GM12892 (cell line): ENCODE results near the gene KCNIP3.

ENCODE experiments used
- DNase-seq: peaks from one replicate; pipeline ENCODE4 v3.0.0; 2011; ENCODE audit not compliant: insufficient read length
- FAIRE-seq: peaks from 2 replicates; lab custom pipeline; 2011; peaks lifted over from hg19 to GRCh38; lab: Jason Lieb, UNC
- POLR2A ChIP-seq: IDR thresholded peaks from 2 replicates; pipeline ENCODE4 v1.6.1; 2011; ENCODE audit warnings: low read depth, low read length, control low read depth
- POLR2AphosphoS5 ChIP-seq: IDR thresholded peaks from 2 replicates; pipeline ENCODE4 v1.6.1; 2011; ENCODE audit warnings: low read depth, low read length, control low read depth
- TAF1 ChIP-seq: IDR thresholded peaks from 2 replicates; pipeline ENCODE4 v1.6.1; 2011; ENCODE audit warnings: low read depth, mild to moderate bottlenecking, control low read depth, low read length, borderline replicate concordance

KCNIP3 gene

DNA sequence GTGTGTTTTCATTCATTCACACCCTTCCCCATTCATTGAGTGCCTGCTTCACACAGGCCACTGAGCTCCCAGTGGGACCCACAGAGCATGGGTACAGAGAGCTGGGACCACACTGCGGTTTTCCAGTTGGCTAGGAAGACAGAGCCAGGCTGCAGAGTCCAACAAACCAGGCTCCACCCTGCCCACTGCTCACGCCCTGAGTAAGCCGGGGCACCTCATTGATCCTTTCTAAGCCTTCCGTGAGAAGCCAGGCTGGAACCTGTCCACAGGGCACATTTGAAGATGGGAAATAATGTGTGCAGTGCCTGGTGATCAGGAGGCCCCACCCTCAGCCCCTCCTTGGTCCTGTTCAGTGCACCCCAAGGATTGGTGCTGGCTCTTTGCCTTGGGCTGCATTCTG is 13.5 kb downstream of the KCNIP3 start:
- FAIRE-seq = no peak
- no peak for DNase-seq
- TF ChIP-seq TAF1 (no peak), POLR2AphosphoS5 (no peak), POLR2A (no peak)

DNA sequence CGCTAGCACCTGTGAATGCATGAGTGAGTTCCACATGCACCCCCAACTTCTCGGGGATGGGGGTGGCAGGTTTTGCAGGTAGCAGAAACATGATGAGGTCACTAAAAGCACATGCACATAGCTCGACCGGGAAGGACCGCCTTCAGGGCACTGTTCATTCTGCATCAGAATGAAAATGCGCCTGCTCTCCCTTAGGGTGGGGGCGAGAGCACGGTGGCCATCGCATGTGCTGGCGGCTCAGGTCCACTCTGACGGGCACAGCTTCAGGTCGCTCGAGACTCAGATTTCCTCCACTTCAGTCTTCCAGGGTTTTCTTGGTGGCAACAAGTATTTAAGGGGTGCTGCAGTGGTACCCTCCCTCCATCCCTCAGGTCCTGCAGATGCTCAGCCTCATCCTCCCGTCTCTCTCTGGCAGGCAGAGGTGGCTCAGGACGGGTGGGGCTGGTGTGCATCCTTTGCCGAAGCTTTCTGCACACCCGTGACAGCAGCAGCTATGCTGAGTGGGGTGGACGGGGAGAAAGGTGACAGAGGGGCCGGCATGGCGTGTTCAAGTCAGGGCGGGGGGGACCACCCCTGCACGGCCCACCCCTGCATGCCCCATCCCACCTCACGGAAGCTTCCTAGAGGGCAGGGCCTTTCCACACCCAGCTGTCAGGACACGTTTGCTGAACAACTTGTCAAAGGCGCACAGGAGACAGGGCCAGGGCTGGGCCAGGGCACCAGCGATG is 14.8 kb downstream of the KCNIP3 start:
- FAIRE-seq (no peak), DNase-seq (no peak)
- TF ChIP-seq POLR2A (no peak), POLR2AphosphoS5 (no peak), TAF1 (no peak)

DNA sequence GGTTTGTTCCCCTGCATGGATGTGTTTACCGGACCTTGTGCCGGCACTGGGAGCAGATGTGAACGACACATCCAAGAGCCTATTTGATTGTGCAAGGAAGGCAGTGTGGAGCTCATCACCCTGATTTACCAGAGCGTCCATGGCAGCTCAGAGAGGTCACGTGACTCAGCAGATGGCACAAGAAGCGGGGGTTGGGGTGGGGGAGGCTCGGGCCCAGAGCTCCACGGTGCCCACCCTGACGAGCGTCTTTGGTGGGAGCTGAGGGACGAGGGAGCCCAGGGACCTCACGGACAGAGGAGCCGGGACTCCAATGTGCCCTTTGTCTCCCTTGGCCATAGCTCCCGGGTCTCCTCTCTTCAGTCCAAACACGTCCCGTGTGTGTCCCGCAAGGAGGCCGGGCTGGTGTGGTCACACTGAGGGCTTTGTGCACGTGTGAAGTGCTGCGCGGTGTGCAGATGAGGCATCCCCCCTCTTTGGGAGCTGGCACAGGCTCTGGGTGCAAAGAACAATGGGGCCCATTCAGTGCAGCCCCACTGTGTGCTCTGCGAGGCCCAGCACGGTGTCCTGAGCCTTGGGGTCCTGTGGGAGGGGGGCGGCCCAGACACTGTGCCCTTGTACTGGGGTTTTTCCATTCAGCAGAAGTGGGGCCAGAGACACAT is 15.5 kb downstream of the KCNIP3 start:
- DNase-seq (no peak), FAIRE-seq (no peak)
- TF ChIP-seq POLR2A = no peak
- no peak for TF ChIP-seq TAF1
- no peak for TF ChIP-seq POLR2AphosphoS5

DNA sequence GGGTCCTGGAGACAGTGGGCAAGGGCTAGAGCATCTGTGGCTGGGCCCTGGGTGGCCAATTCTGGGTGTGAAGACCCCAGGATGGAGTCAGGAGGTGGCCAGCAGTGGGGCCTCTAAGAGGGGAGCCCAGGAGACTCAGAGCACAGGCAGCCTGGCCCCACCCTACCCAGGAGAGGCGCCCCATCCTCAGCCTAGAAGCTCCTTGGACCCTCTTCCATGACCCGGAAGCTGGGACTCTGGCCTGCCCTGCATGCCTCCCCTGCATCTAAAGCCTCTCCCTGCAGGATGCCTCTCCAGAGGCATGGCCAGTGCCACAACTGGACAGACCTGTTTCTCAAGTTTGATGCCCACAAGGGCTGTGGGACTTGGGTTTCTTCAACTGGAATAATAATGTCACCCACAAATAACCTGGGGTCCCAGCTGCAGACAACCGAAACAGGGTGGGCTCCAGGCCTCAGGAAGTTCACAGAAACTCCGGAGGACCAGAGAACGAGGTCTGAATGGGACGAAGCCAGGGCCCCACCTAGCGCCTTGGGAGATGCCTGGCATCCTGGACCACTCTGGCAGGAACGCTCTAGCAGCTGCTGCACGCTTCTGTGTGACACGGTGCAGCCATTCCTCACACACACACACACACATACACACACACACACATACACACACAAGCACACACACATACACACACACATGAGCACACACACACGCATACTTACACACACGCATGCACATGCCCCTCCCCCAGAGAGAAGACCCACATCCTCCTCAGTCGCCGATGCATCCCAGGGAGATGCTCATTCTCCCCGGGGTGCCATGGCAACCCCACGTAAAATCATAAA is 16.4 kb downstream of the KCNIP3 start:
- FAIRE-seq (no peak), DNase-seq (no peak)
- TF ChIP-seq TAF1 (no peak), POLR2AphosphoS5 (no peak), POLR2A (no peak)

DNA sequence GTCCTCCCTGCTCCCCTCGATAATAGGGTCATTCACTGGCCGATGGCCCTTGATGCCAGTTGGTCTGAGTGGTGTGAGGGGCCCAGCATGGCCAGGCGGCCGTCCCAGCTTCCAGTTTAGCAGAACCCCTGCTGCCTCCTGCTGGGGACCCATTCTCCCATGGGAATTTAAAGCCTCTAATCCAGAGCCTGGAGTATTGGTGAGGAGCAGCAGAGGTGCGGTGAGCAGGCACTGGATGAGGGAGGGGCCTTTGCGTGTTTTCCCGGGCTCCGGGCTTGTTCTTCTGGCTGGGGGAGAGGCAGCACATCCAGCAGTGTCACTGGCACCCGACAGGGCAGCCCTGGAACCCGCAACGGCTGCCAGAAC is 17.4 kb downstream of the KCNIP3 start:
- FAIRE-seq = no peak
- no peak for TF ChIP-seq TAF1
- no peak for TF ChIP-seq POLR2AphosphoS5
- TF ChIP-seq POLR2A = no peak
- no peak for DNase-seq

DNA sequence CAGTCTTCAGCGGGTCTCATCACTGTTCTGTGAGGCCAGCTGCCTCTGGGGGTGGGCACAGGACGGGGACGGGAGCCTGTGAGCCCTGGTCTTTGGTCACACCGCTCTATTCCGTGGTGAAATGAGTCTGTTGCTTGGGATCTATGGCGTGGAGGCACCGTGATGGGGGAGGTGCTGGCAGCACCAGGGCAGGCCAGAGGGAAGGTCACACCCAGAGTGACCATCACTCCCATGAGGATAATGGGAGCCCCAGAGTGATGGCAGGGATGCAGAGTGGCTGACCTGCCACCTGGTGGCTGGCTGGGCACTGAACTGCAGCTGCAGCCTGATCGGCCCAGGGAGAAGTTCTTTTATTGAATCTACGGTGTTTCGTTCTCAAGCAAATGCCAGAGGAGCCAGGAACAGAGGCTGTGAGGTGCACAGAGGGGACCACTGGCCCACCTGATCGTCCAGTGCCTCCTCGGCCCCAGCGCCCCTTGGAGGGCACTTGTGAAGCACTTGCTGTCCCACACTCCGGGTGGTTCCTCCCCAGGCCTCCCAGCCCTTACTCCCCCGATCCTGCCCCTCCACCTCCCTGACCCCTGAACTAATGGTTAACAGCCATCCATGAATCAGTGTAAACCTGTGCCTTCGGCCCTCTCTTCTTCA is 17.9 kb downstream of the KCNIP3 start:
- no peak for FAIRE-seq
- DNase-seq = no peak
- TF ChIP-seq TAF1 (no peak), POLR2AphosphoS5 (no peak), POLR2A (no peak)

DNA sequence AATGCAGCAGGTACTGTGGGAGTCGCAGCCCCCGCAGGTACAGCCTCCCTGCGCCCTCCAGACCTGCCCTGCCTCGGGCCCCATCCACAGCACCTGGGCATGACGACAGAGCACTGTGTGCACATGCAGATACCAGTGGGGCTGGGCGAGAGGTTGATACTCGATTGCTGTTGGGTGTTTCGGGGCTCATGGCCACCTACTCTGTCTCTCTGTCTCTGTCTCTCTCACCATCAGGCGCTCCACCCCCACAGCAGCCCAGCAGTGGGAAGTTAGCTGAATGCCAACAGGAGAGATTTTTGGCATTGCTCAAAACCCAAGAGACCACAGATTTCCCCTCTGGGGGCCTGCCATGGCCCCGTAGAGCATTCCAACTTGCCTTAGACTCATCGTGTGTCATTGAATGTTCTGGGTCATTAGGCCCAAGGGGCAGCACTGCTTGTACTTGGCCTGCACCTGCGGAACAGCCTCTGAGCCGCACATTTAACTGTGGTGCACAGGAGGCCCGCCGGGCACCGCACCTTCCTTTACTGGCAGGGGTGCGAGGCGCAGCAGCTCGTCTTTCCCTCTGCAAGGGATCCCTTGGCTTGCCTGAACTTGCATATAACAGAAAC is 18.8 kb downstream of the KCNIP3 start:
- DNase-seq (no peak), FAIRE-seq (no peak)
- TF ChIP-seq POLR2AphosphoS5 = no peak
- no peak for TF ChIP-seq POLR2A
- TF ChIP-seq TAF1 = no peak

DNA sequence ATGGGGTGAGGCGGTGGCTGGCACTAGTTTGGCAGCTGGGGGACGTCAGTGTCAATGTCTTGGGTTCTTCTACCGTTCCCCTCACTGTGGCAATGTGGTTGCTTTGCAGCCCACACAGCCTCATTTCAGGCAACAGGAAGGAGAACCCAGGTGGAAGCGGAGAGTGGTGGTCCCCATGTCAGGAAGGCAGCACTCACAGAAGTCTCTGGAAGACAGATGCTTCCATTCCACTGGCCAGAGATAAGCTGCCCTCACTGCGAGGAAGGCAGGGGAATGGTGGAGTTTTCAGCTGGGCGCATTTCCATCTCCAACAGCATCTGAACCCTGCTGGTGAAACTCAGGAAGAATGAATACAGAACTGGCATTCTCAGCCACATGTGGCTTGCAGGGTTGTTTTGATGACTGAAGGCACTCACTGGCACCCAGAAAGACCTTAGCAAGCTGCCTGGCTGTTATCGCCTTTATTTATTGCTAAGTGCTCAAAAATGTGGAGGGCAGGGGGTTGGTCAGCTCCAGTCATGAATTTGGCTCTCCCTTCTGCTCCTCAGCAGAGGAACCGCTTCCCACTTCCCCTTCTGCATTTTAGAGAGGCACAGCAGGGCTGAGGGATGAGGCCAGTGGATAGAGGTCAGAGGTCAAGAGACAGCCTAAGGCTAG is 19.4 kb downstream of the KCNIP3 start:
- TF ChIP-seq TAF1 = no peak
- TF ChIP-seq POLR2A = no peak
- no peak for FAIRE-seq
- DNase-seq = no peak

DNA sequence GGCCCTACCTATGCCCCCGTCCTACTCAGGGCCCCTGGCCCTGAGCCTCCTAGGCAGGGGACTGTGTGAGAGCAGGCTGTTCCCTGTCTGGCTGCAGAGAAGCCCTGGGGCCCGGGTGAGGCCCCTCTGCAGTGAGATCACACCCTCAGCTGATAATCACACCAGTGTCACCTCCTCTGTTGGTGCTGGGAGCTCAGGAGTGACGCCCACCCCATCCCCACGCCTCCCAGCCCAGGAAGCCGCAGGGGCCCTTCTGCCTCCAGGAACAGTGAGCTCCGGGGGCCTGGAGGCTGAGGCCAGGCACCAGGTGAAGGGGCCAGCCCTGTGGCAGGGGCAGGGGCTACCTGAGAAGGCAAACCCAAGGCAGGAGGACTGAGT is 20.0 kb downstream of the KCNIP3 start:
- no peak for DNase-seq
- TF ChIP-seq TAF1 = no peak
- no peak for TF ChIP-seq POLR2A
- no peak for TF ChIP-seq POLR2AphosphoS5
- no peak for FAIRE-seq

DNA sequence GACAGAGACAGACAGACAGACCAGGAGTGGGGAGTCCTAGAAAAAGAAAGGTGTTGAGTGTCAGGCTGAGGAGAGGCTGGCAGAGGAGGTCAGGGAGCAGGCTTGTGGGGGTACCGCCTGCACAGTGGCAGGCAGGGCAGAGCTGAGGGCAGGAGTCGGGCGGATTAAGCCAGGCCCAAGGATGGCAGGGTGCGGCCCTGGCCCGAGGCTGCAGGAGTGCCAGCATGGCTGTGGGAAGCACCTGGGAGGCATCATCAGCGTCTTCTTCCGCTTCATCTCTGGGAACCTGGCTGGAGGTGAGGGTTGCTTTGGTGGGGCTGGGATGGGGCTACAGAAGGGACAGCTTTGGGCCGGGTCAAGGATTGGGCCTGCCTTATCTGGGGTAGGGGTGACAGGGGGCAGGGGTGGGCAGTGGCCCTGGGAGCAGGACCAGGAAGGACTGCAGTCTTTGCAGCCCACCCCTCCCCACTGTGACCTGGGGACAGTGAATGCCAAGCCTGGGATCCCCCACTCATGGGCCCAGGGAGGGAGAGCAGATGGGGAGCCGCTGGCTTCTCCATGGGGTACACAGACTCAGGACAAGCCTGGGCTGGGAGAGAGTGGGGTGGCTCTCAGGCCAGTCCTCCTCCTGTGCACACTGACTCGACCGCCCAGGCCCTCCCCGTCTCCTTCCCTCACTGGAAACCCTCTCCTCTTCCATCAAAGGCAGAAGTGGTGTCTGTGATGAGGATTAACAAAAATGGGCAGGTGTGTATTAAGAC is 20.7 kb downstream of the KCNIP3 start:
- no peak for FAIRE-seq
- DNase-seq = no peak
- TF ChIP-seq TAF1 = no peak
- no peak for TF ChIP-seq POLR2AphosphoS5
